HG03439 (cell line): ENCODE results near the gene CSTPP1.

ENCODE experiments used
- ATAC-seq: cut with Tn5 transposase; IDR thresholded peaks from one replicate; pipeline ENCODE4 v1.9.1; 2021; ENCODE audit warnings: mild to moderate bottlenecking, moderate library complexity; ENCODE audit not compliant: unreplicated experiment

The CSTPP1 gene, protein sequence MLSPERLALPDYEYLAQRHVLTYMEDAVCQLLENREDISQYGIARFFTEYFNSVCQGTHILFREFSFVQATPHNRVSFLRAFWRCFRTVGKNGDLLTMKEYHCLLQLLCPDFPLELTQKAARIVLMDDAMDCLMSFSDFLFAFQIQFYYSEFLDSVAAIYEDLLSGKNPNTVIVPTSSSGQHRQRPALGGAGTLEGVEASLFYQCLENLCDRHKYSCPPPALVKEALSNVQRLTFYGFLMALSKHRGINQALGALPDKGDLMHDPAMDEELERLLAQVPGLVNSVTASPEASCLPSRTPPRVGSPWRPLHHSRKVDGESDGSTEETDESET

DNA sequence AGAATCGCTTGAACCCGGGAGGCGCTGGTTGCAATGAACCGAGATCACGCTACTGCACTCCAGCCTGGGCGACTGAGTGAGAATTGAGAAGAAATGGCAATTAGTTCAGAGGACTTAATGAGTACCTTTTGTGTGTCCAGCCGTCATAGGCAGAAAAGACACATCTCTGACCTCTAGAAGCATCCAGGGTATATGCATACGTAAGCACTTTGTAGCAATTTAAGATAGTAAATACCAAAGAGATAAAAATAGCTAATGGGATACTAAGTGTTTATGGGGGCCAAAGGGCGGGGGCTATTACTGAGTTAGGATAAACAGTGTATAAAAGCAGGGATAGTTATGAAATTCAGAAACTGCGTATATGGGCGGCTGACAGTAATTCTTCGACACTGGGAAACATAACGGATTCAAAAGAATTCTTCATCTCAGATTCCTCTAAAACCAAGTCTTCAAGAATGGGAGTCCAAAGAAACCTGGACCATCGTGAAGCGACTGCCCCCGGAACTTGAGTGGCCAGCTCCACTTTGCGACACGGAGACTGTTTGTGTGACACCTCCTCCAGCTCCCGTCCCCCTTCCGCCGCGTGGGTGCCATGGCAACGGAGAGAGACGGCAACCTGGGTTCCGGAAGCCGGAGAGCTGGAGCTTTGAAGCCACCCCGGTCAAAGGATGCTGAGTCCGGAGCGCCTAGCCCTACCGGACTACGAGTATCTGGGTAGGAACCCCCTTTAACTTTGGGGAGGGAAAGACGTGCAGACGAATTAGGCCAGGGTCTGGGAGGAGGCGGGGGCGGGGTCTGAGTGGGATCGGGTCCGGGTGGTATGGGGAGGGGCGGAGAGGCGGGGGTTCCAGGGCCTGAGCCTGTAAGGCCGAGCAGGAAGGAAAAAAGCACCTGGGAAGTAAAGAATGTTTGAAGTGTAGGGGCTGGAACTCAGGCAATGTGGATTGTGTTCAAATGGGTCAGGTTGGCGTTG, at the start of gene CSTPP1:
TSS of gene CSTPP1 (plus strand) at position 624 of the 973 bp plus-strand sequence. CDS start at position 669, 45 bp downstream.
- peak; percentile 90 for ATAC-seq

DNA sequence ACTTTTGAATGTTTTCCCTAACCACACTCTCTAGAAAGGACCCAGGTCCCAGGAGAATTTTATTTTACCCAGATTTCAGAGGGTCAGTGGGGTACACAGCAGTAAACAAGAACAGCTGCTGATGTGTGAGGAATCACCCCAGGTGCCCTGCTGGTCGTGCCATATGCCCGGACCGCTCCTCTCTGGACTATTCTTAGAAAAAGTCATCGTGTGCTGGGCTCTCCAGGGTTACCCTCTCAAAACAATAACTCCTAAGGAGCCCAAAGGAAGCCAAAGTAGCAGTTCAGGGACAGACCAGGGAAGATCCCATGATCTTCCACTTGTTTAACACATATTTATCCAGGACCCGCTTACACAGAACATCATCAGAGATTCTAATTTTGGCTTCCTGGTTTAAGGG, 47.9 kb upstream of the CSTPP1 start:
- no peak for ATAC-seq

GRCh38 chr11:46889251-46889650, 47.3 kb upstream of the CSTPP1 start:
- ATAC-seq, result no peak

- ATAC-seq, result no peak
These were observed 46.7 kb upstream of the CSTPP1 start for GRCh38 chr11:46889689-46890475.

DNA sequence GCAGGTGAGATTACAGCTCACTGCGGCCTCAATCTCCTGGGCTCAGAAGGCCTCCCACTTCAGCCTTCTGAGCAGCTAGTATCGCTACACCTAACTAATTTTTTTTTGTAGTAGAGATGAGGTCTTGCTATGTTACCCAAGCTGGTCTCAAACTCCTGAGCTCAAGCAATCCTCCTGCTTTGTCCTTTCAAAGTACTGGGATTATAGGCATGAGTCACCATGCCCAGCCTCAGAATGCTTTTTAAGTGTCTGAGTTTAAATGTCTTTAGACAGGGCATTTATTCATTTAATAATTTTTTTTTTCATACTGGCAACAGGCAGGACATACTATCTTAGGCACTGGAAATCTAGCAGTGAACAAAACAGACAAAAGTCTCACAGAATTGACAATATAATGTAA, 45.9 kb upstream of the CSTPP1 start:
- ATAC-seq, result no peak

DNA sequence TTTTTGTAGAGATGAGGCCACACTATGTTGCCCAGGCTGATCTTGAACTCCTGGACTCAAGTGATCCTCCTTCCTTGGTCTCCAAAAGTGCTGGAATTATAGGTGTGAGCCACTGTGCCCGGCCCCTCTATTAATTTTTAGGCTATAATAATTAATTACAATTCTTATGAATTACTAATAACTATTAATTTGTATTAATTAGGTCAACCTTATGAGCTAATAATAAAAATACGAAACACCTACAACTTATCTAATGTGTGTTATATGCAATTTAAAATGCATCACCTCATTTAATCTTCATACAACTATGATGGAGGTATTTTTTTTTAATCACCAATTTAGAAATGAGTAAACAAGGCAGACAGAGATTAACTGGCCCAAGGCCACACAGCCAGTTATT, 44.5 kb upstream of the CSTPP1 start:
- no peak for ATAC-seq

GRCh38 chr11:46892838-46893237, 43.7 kb upstream of the CSTPP1 start:
- no peak for ATAC-seq

GRCh38 chr11:46894506-46894905, 42.1 kb upstream of the CSTPP1 start:
- no peak for ATAC-seq

DNA sequence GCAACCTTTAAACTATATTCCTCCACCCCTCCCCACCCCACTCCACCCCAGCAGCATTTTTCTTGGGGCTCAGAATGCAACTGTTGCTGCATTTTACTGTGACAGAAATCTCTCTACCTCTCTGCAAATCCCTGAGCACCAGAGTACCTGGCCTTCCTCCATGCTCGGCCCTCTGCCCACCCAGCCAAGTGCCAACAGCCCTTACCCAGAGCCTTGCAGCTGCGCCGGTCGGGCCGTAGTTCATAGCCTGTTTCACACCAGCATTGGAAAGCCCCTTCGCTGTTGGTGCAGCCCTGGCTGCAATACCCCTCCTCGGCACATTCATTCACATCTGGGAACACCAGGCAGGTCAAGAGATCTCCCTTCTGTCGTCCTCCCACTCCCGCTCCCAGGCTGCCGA, 41.6 kb upstream of the CSTPP1 start:
- ATAC-seq, result no peak

DNA sequence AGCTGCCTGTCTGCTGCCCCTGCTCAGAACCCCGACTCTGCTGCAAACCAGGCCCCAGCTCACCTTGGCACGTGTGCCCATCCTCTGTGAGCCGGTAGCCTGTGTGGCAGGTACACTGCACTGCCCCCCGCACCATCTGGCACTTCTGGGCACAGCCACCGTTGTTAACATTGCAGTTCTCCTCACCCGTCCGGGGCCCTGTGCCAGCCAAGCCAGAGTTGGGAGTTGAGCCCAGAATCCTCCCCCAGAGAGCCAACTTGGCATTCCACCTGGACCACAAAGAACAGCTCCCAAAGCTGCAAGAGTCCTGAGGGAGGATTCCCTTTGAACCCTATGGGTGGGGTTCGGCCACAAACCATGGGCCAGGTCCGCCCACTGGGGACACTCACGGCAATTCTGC, 40.7 kb upstream of the CSTPP1 start:
- ATAC-seq, result no peak

- no peak for ATAC-seq
These were observed 39.7 kb upstream of the CSTPP1 start for GRCh38 chr11:46896719-46897406.

- ATAC-seq, result no peak
These were observed 38.0 kb upstream of the CSTPP1 start for GRCh38 chr11:46898396-46899095.

DNA sequence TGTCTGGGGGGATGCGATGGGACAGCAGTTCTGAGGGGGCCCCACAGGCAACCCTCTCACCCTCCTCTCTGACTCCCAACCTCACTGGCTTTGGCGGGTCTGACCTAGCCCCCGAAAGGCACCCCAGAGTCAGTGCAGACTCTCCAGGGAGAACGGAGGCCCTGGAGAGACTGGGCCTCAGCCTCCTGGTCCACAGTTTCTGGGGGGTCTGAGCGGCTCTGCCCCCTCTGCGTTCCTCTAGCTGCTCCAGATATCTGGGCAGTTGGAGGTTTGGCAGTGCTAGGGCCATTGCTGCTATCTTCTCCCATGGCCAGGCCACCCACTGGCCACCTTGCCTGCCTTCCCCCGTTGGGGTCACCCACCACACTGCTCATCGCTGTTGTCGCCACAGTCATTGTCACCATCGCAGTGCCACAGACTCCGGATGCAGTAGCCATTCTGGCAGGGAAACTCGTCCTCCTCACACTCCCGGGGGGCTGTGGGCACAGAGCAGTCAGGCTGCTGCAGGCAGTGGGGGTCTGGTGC, 37.0 kb upstream of the CSTPP1 start:
- no peak for ATAC-seq

- ATAC-seq, result no peak
These were observed 36.3 kb upstream of the CSTPP1 start for GRCh38 chr11:46900091-46900746.

DNA sequence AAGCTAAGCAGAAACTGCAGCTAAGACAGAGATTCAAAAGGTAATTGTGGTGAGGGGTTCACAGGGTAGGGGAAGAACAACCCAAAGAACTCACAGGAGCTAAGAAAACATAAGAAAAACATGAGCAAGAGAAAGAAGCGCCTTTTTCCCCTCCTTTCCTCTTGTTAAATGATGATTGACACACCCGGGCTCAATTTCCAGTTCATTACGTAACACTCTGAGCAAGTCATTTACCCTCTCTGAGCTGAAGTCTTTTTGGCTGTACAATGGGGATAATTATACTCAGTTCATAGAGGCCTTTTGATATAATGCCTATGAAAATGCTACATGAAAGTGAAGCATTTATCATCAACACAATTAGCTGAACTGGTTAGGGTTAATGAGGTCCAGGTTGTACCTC, 35.4 kb upstream of the CSTPP1 start:
- ATAC-seq, result no peak

- ATAC-seq, result no peak
These were observed 33.9 kb upstream of the CSTPP1 start for GRCh38 chr11:46902694-46903093.

- no peak for ATAC-seq
These were observed 32.7 kb upstream of the CSTPP1 start for GRCh38 chr11:46903846-46904245.

DNA sequence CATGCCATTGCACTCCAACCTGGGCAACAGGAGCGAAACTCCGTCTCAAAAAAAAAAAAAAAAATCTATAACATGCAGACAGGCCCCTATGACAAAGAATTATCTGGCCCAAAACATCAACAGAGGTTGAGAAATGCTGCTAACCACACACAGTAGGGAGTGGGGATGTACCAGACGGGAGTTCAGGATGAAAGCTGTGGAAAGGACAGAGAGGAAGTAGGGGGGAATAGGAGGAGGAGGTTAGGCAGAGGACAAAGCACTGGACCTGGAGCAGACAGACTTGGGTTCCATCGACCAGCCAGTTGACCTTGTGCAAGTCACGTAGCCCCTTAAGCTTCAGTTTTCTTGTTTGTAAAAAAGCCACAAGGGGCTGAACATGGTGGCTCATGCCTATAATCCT, 30.8 kb upstream of the CSTPP1 start:
- no peak for ATAC-seq

- ATAC-seq, result no peak
These were observed 29.9 kb upstream of the CSTPP1 start for GRCh38 chr11:46906609-46907041.
